T1000 (cell line): ENCODE data around the gene FLYWCH2.
"Not testable (repeated sequence)": the region's sequence is repeated elsewhere in the genome, so short reads cannot be mapped to it uniquely, and the experiment has no call there.

Experiments
- DNase-seq: peaks from one replicate; lab custom pipeline; 2025; ENCODE audit warnings: mixed read lengths; lab: John Stamatoyannopoulos, UW

The FLYWCH2 gene

GRCh38 chr16:2938206-2938605 lies 55.2 kb downstream of the FLYWCH2 start:
- DNase-seq, result no peak

GRCh38 chr16:2939968-2940367 lies 57.0 kb downstream of the FLYWCH2 start:
- DNase-seq, result no peak

DNA sequence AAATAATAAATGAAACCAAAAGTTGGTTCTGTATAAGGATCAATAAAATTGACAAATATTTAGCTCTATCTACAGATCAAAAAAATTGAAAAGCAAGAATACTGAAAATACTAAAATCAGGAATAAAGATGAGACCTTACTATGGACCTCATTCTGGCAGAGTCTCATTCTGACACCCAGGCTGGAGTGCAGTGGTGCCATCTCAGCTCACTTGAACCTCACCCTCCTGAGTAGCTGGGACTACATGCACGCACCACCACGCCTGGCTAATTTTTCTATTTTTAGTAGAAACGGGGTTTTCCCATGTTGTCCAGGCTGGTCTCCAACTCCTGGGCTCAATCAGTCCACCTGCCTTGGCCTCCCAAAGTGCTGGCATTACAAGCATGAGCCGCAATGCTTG lies 59.0 kb downstream of the FLYWCH2 start:
- DNase-seq, result no peak

DNA sequence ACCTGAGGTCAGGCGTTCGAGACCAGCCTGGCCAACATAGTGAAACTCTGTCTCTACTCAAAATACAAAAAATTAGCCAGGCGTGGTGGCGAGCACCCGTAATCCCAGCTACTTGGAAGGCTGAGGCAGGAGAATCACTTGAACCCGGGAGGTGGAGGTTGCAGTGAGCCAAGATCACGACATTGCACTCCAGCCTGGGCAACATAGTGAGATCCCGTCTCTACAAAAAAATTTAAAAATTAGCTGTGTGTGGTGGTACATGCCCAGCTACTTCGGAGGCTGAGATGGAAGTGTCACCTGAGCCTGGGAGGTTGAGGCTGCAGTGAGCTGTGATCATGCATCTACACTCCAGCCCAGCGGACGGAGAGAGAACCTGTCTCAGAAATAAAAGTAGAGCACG lies 60.7 kb downstream of the FLYWCH2 start:
- not testable (repeated sequence) for DNase-seq

- DNase-seq, result no peak
Measured at GRCh38 chr16:2946649-2947048, 63.6 kb downstream of the FLYWCH2 start.
